ENCODE data around the gene ZBTB44.

ZBTB44 gene

GRCh38 chr11:130213143-130213978, 101.4 kb downstream of the ZBTB44 start:
- DNase-seq, result peak; percentile 66

- DNase-seq, result no peak
These were observed 102.2 kb downstream of the ZBTB44 start for GRCh38 chr11:130212431-130212961.

GRCh38 chr11:130211781-130212401, 102.8 kb downstream of the ZBTB44 start:
- DNase-seq, result no peak

GRCh38 chr11:130211144-130211543, 103.6 kb downstream of the ZBTB44 start:
- no peak for DNase-seq

- no peak for DNase-seq
These were observed 104.5 kb downstream of the ZBTB44 start for GRCh38 chr11:130209954-130210854.

- DNase-seq, result no peak
These were observed 105.4 kb downstream of the ZBTB44 start for GRCh38 chr11:130209128-130209932.

- DNase-seq, result no peak
These were observed 106.2 kb downstream of the ZBTB44 start for GRCh38 chr11:130208241-130209127.

GRCh38 chr11:130206141-130206540, 108.6 kb downstream of the ZBTB44 start:
- DNase-seq, result no peak

GRCh38 chr11:130204703-130205095, 110.0 kb downstream of the ZBTB44 start:
- DNase-seq, result no peak

- DNase-seq, result no peak
These were observed 110.7 kb downstream of the ZBTB44 start for GRCh38 chr11:130203766-130204702.

GRCh38 chr11:130202818-130203689, 111.7 kb downstream of the ZBTB44 start:
- no peak for DNase-seq

GRCh38 chr11:130202009-130202817, 112.5 kb downstream of the ZBTB44 start:
- DNase-seq, result peak; percentile 46

GRCh38 chr11:130201026-130201425, 113.7 kb downstream of the ZBTB44 start:
- no peak for DNase-seq

GRCh38 chr11:130199792-130200191, 114.9 kb downstream of the ZBTB44 start:
- no peak for DNase-seq

- no peak for DNase-seq
These were observed 115.8 kb downstream of the ZBTB44 start for GRCh38 chr11:130198964-130199363.

- no peak for DNase-seq
These were observed 116.4 kb downstream of the ZBTB44 start for GRCh38 chr11:130198292-130198691.

GRCh38 chr11:130197386-130198035, 117.2 kb downstream of the ZBTB44 start:
- no peak for DNase-seq

Measured in suppressor macrophage treated with lipopolysaccharide for 4 hours (primary cell).